ENCODE measurements around the gene DNAJB8.

GRCh38 chr3:128504963-128505730, 38.5 kb upstream of the DNAJB8 start:
- TF ChIP-seq POLR2A (IDR thresholded peaks at IDR 0.05; ENCODE audit: extremely low read depth, insufficient read length) (no peak), MAX (IDR thresholded peaks at IDR 0.05; ENCODE audit: low read depth, low read length) (no peak), MYC (IDR thresholded peaks at IDR 0.05; ENCODE audit: low read depth, low read length) (no peak)
- TF ChIP-seq, protein P1, sequence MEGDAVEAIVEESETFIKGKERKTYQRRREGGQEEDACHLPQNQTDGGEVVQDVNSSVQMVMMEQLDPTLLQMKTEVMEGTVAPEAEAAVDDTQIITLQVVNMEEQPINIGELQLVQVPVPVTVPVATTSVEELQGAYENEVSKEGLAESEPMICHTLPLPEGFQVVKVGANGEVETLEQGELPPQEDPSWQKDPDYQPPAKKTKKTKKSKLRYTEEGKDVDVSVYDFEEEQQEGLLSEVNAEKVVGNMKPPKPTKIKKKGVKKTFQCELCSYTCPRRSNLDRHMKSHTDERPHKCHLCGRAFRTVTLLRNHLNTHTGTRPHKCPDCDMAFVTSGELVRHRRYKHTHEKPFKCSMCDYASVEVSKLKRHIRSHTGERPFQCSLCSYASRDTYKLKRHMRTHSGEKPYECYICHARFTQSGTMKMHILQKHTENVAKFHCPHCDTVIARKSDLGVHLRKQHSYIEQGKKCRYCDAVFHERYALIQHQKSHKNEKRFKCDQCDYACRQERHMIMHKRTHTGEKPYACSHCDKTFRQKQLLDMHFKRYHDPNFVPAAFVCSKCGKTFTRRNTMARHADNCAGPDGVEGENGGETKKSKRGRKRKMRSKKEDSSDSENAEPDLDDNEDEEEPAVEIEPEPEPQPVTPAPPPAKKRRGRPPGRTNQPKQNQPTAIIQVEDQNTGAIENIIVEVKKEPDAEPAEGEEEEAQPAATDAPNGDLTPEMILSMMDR (IDR thresholded peaks at IDR 0.05; ENCODE audit: low read depth, low read length), result no peak

Data from NB4 (cell line).